ENCODE results near the gene PIK3CA.
"Not testable (repeated sequence)": the region's sequence is repeated elsewhere in the genome, so short reads cannot be mapped to it uniquely, and the experiment has no call there.

The PIK3CA gene

GRCh38 chr3:179113903-179114302 is 34.3 kb upstream of the PIK3CA start:
- no peak overlapping the region for H3K4me3 ChIP-seq (ENCODE audit: low read depth, low read length)
- no peak for TF ChIP-seq CTCF (IDR thresholded peaks at IDR 0.05; ENCODE audit: low read depth, low read length, missing control alignments)
- DNase-seq (ENCODE audit: low read depth) = no peak

DNA sequence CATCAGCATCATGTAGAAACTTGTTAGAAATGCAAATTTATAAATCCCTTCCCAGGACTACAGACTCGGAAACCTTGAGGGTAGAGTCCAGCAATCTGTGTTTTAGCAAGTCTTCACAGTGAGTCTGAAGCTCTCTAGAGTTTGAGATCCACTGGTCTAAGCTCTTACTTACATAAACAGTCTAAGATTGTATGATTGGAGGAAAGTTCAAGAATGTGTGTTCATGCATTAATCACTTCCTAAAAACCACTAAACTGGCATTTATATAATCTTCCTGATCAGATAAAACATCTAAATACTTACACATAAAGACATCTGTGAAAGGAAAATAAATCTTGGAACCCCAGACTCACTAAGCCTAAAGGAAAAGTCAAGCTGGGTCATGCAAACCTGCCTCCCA is 32.7 kb upstream of the PIK3CA start:
- not testable (repeated sequence) for DNase-seq (ENCODE audit: low read depth); H3K4me3 ChIP-seq (ENCODE audit: low read depth, low read length)

DNA sequence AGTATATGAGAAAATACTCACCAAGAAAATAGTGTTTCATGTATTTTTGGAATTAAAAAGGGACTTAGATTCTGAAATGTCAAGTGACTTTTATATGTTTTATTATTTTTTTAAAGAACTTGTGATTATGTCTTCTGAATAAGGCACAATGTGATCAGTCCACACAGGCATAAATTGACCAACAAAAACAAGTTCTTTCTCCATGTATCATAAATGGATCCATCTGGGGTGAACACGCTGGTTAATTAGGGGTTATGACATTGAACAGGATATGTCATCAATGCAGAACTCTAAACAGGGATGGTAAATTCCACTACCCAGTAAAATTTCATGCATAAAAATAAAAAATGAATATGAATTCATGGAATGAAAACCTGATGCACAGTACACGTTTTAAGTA is 31.3 kb upstream of the PIK3CA start:
- H3K4me3 ChIP-seq (ENCODE audit: low read depth, low read length) = no peak overlapping the region
- no peak for DNase-seq (ENCODE audit: low read depth)
- no peak for TF ChIP-seq CTCF (IDR thresholded peaks at IDR 0.05; ENCODE audit: low read depth, low read length, missing control alignments)

DNA sequence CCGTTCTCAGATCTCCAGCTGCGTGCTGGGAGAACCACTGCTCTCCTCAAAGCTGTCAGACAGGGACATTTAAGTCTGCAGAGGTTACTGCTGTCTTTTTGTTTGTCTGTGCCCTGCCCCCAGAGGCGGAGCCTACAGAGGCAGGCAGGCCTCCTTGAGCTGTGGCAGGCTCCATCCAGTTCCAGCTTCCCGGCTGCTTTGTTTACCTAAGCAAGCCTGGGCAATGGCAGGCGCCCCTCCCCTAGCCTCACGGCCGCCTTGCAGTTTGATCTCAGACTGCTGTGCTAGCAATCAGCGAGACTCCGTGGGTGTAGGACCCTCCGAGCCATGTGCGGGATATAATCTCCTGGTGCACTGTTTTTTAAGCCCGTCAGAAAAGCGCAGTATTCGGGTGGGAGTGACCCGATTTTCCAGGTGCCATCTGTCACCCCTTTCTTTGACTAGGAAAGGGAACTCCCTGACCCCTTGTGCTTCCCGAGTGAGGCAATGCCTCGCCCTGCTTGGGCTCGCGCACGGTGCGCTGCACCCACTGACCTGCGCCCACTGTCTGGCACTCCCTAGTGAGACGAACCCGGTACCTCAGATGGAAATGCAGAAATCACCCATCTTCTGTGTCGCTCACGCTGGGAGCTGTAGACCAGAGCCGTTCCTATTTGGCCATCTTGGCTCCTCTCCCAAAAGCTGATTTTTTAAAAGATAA is 15.8 kb upstream of the PIK3CA start:
- not testable (repeated sequence) for DNase-seq (ENCODE audit: low read depth); H3K4me3 ChIP-seq (ENCODE audit: low read depth, low read length)

DNA sequence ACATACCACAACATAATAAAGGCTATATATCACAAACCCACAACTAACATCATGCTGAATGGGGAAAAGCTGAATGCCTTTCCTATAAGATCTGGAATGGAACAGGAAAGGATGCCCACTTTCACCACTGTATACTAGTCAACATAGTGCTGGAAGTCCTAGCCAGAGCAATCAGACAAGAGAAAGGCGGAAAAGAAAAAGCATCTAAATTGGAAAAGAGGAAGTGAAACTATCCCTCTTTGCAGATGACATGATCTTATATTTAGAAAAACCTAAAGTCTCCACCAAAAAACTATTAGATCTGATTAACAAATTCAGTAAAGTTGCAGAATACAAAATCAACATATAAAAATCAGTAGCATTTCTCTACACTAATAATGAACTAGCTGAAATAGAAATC is 14.6 kb upstream of the PIK3CA start:
- H3K4me3 ChIP-seq (ENCODE audit: low read depth, low read length) = no peak overlapping the region
- no peak for DNase-seq (ENCODE audit: low read depth)
- no peak for TF ChIP-seq CTCF (IDR thresholded peaks at IDR 0.05; ENCODE audit: low read depth, low read length, missing control alignments)

DNA sequence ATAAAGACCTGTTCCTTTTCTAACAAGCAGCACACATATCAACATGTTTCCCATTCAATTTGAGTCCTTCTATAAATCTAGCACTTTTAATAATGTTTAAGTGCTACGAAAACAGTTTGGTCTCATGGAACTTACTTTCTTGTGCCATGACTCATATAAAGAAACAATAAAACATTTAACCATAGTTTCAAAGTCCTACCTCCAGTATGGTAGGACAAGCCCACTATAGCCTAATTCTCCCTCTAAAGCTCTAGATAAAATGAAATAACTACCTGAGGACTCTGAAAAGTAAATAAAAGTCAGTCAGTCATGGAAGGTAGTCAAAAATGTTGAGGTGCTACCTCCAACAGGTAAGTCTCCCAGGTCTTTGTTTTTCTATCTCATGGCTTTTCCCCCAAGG is 12.0 kb upstream of the PIK3CA start:
- no peak for DNase-seq (ENCODE audit: low read depth)
- TF ChIP-seq CTCF (IDR thresholded peaks at IDR 0.05; ENCODE audit: low read depth, low read length, missing control alignments) = no peak
- no peak overlapping the region for H3K4me3 ChIP-seq (ENCODE audit: low read depth, low read length)

DNA sequence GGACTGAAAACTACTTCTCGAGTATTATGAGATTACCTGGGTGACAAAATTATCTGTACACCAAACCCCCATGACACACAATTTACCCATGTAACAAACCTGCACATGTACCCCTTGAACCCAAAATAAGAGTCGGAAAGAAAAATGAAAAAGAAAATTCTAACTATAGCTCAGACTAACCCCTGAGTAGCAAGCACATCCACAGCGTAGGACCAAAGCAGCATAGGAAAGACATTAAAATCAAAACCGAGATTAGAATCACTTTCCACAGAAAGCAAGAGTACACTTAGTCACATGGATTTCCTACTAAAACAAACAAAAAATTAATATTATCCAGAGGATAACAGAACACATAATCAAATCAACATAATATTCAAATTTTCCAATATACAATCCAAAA is 6.3 kb upstream of the PIK3CA start:
- no peak for TF ChIP-seq CTCF (IDR thresholded peaks at IDR 0.05; ENCODE audit: low read depth, low read length, missing control alignments)
- no peak overlapping the region for H3K4me3 ChIP-seq (ENCODE audit: low read depth, low read length)
- DNase-seq (ENCODE audit: low read depth) = no peak

GRCh38 chr3:179146911-179147513 is 1.1 kb upstream of the PIK3CA start:
- peak; percentile 57 for TF ChIP-seq CTCF (IDR thresholded peaks at IDR 0.05; ENCODE audit: low read depth, low read length, missing control alignments)
- H3K4me3 ChIP-seq (ENCODE audit: low read depth, low read length) = peak overlapping the region; percentile 86
- DNase-seq (ENCODE audit: low read depth) = no peak
